ENCODE results near the gene IGF2BP2.

IGF2BP2 gene

DNA sequence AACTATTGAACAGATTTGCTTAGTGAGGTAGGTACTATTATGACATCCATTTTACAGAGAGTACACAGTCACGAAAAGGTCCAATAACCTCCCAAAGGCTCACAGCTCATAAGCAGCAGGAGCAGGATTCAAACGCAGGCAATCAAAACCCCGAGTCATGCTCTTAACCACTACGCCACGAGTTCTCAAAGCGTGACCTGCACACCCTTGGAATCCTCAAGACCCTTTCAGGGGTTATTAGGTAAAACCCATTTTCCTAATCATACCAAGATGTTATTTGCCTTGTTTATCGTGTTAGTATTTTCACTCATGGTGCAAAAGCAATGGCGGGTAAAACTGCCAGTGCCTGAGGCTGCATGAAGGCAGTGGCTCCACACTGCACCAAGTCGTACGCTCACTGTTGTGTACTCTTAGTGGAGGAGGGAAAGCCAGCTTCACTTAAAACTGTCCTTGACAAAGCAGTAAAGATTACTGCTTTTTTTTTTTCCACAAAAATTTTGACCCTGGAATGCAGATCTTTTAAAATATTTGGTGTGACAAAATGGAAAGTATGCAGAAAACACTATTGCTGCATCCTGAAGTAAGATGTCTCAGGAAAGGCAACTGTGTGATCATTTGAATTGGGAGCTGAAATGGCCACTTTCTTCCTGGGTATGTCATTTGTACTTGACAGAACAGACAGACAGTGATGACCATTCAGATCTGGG, 96.1 kb downstream of the IGF2BP2 start:
- TF ChIP-seq, protein P1, sequence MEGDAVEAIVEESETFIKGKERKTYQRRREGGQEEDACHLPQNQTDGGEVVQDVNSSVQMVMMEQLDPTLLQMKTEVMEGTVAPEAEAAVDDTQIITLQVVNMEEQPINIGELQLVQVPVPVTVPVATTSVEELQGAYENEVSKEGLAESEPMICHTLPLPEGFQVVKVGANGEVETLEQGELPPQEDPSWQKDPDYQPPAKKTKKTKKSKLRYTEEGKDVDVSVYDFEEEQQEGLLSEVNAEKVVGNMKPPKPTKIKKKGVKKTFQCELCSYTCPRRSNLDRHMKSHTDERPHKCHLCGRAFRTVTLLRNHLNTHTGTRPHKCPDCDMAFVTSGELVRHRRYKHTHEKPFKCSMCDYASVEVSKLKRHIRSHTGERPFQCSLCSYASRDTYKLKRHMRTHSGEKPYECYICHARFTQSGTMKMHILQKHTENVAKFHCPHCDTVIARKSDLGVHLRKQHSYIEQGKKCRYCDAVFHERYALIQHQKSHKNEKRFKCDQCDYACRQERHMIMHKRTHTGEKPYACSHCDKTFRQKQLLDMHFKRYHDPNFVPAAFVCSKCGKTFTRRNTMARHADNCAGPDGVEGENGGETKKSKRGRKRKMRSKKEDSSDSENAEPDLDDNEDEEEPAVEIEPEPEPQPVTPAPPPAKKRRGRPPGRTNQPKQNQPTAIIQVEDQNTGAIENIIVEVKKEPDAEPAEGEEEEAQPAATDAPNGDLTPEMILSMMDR (IDR thresholded peaks at IDR 0.05; ENCODE audit: insufficient read depth, low read depth, low read length, missing control alignments) = no peak
- H3K4me3 ChIP-seq (ENCODE audit: low read depth, low read length) = no peak overlapping the region
- DNase-seq (ENCODE audit: low read depth) = no peak

DNA sequence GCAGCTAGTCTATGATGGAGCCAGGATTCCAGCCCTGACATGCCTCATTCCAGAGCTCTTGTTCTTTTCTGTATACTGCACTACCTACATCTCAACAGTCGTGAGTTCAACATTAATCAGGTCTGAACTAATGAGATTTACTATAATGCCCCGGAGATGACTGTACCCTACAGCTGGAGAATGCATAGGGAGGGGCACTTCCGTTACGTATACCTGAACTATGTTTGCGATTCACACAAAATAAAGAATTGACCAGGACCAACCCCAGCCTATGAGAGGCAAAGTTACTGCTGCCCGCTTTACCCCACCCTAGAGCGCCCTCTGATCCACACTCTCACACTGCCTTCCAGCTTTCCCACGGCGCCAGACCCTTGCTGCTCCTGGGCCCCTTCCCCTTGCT, 97.0 kb downstream of the IGF2BP2 start:
- DNase-seq (ENCODE audit: low read depth) = no peak
- TF ChIP-seq, protein P1 (IDR thresholded peaks at IDR 0.05; ENCODE audit: insufficient read depth, low read depth, low read length, missing control alignments) = no peak
- no peak overlapping the region for H3K4me3 ChIP-seq (ENCODE audit: low read depth, low read length)

DNA sequence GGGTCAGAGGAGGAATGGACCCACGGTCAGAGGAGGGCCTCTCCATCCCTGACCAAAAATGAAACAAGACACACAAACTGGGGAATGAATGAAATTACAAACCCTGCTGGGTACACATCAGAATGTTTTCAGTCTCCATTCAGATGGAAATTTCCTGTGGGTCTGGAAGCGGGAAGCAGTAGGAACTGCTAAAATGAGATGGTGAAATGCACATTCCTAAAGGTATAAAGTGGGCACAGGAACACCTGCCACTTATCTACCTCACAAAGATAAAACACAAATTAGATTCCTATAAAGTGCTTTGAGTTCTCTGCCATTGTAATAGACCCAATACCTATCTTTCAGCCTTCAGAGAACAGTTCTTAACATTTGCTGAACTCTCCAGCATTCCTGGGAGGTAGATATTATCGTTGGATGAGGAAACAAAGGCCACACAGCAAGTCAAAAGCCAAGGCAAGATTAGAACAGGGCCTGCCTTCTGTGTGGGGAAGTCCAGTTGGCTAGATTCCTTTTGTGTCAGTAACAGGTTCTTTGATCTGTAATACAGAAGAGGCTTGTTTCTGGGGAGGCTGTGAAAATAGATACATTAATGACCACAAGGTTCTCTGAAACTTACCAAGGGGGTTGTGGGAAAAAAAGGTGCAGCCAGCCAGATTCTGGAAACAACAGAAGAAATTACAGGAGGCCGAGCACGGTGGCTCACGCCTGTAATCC, 98.4 kb downstream of the IGF2BP2 start:
- TF ChIP-seq, protein P1 (IDR thresholded peaks at IDR 0.05; ENCODE audit: insufficient read depth, low read depth, low read length, missing control alignments) = no peak
- DNase-seq (ENCODE audit: low read depth) = peak; percentile 57
- no peak overlapping the region for H3K4me3 ChIP-seq (ENCODE audit: low read depth, low read length)

DNA sequence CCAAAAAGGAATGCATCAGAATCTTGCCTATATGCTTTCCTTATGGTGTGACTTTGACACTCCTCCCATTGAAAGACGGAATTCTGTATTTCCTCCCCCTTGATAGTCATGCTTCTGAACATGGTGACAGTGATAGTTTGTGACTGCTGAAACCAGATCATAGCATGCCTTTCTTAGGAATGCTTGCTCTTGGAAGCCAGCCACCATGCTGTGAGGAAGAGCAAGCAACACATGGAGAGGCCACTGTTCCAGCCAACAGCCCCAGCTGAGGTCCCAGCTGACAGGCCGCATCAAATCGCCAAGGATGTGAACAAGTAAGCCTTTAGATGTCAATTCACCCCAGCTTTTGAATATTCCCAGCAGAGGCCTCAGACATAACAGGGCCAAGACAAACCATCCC, 100.1 kb downstream of the IGF2BP2 start:
- TF ChIP-seq, protein P1 (IDR thresholded peaks at IDR 0.05; ENCODE audit: insufficient read depth, low read depth, low read length, missing control alignments) = no peak
- no peak overlapping the region for H3K4me3 ChIP-seq (ENCODE audit: low read depth, low read length)
- no peak for DNase-seq (ENCODE audit: low read depth)

DNA sequence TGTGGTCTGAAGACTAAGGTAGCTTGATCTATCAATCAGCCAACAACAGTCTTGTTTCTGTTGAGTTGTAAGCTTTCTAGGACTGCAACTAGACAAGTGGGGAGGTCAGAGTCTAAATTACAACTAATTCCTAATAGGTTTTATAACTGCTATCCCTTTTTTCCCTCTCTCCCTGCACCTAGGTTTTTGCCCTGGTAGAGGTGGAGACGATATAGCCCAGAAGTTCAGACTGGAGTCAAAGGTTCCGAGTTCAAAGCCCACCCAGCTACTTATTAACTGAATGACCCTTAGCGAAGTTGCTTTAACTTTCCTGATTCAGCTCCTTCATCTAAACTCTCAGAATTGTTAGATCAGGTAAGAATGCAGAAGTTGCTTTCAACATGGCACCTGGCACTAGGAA, 100.6 kb downstream of the IGF2BP2 start:
- no peak for DNase-seq (ENCODE audit: low read depth)
- H3K4me3 ChIP-seq (ENCODE audit: low read depth, low read length) = no peak overlapping the region
- TF ChIP-seq, protein P1 (IDR thresholded peaks at IDR 0.05; ENCODE audit: insufficient read depth, low read depth, low read length, missing control alignments) = no peak

DNA sequence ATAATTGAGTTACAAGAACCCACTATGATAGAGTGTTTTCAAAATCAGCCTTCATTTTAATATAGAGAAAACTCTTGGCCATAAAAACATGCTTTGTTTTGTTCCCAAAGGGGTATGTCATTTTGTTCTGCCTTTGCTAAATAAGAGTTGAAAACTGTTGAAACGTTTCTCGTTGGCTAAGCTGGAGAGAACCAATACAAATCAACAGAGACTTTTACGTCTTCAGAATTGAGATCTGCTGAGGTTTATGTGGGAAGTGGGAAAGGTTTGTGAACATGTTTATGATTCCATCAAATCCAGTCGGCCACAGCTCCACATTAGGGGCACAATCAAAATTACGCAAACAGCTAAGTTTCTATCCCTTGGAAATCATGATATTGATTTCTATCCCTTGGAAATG, 102.0 kb downstream of the IGF2BP2 start:
- TF ChIP-seq, protein P1 (IDR thresholded peaks at IDR 0.05; ENCODE audit: insufficient read depth, low read depth, low read length, missing control alignments) = no peak

More for the DNA sequence above, 102.0 kb downstream of the IGF2BP2 start:
- no peak overlapping the region for H3K4me3 ChIP-seq (ENCODE audit: low read depth, low read length)
- no peak for DNase-seq (ENCODE audit: low read depth)
